Natural killer cell (primary cell): Measurements from ENCODE around the gene MAN1C1. TPM values are rescaled to one million over a fixed set of nuclear protein-coding genes. Genes with fewer than 3 reads are reported as not detected.

Experiments
- ATAC-seq, 3 donors: fragments of 150-1000 bp in 2 of 3; fragments of 200-7000 bp in 1 of 3; cut with Tn5 transposase; 1 replicate in 1 of 3; 2 replicates in 2 of 3; pipeline ENCODE4 v1.10.0; 2021; ENCODE audit warnings: mild to moderate bottlenecking in 2 of 3, moderate library complexity in 2 of 3
- DNase-seq, 2 donors: peaks; one replicate each; pipeline versions ENCODE4 v3.0.0 to v3.0.0-alpha.2; 2013 to 2021; ENCODE audit warnings: mixed read lengths in 1 of 2
- H3K27ac ChIP-seq: one replicate; pipeline ENCODE4 v1.5.1; 2013; ENCODE audit warnings: mild to moderate bottlenecking, low read length
- H3K27me3 ChIP-seq: one replicate; pipeline ENCODE4 v1.6.1; 2013; ENCODE audit warnings: low read length; ENCODE audit not compliant: control insufficient read depth, insufficient read depth
- H3K36me3 ChIP-seq: one replicate; pipeline ENCODE4 v1.6.1; 2013; ENCODE audit warnings: low read length; ENCODE audit not compliant: control insufficient read depth, insufficient read depth
- H3K4me1 ChIP-seq: one replicate; pipeline ENCODE4 v1.6.1; 2013; ENCODE audit warnings: low read length; ENCODE audit not compliant: control insufficient read depth, insufficient read depth
- H3K4me3 ChIP-seq: one replicate; pipeline ENCODE4 v1.5.1; 2013; ENCODE audit warnings: low read length
- H3K9me3 ChIP-seq: one replicate; pipeline ENCODE4 v1.6.1; 2013; ENCODE audit warnings: low read length; ENCODE audit not compliant: control insufficient read depth, insufficient read depth
- H3K27ac Mint-ChIP-seq, 2 donors: one replicate each; pipeline ENCODE4 v1.8.0; 2022; ENCODE audit warnings: mild to moderate bottlenecking in 2 of 2, mixed read lengths in 2 of 2, moderate library complexity in 1 of 2
- H3K27me3 Mint-ChIP-seq, 2 donors: one replicate each; pipeline ENCODE4 v1.8.0; 2022; ENCODE audit warnings: low read depth in 2 of 2, mixed read lengths in 2 of 2
- H3K36me3 Mint-ChIP-seq: one replicate; pipeline ENCODE4 v1.8.0; 2022; ENCODE audit warnings: mixed read lengths
- H3K4me1 Mint-ChIP-seq, 2 donors: one replicate each; pipeline ENCODE4 v1.8.0; 2022; ENCODE audit warnings: mixed read lengths in 2 of 2
- H3K4me3 Mint-ChIP-seq: one replicate; pipeline ENCODE4 v1.8.0; 2022; ENCODE audit warnings: mild to moderate bottlenecking, moderate library complexity, mixed read lengths
- H3K9me3 Mint-ChIP-seq, 2 donors: one replicate each; pipeline ENCODE4 v1.8.0; 2022; ENCODE audit warnings: mixed read lengths in 2 of 2
- WGBS: methylation state at CpG from one replicate; pipeline ENCODE4 v1.1.7; 2013; ENCODE audit warnings: missing lambda C conversion rate; ENCODE audit not compliant: insufficient coverage; 5-methylcytosine and 5-hydroxymethylcytosine counted together
- intact Hi-C: fragments of 100-400 bp; cut with micrococcal nuclease; formaldehyde crosslinking; loops from one replicate; pipeline ENCODE4 v1.14.2; 2022
- total RNA-seq, 4 donors: library from RNA; stranded (reverse); fragments of 120-200 nt in 1 of 4; gene quantifications; one replicate each; pipeline versions ENCODE4 v1.2.3 to v1.2.4, GENCODE V29; 2013 to 2022
- TF ChIP-seq, protein P1 (sequence below): fragments of 200-600 bp; IDR thresholded peaks from one replicate; pipeline ENCODE4 v1.8.0; 2022; ENCODE audit warnings: antibody characterized with exemption

The MAN1C1 gene
- total RNA-seq, 3 donors from 2014 or later (not counting 1 experiment from before 2014, with no cell fraction given) = 3.6 to 7.5 (median 7.1) TPM

DNA sequence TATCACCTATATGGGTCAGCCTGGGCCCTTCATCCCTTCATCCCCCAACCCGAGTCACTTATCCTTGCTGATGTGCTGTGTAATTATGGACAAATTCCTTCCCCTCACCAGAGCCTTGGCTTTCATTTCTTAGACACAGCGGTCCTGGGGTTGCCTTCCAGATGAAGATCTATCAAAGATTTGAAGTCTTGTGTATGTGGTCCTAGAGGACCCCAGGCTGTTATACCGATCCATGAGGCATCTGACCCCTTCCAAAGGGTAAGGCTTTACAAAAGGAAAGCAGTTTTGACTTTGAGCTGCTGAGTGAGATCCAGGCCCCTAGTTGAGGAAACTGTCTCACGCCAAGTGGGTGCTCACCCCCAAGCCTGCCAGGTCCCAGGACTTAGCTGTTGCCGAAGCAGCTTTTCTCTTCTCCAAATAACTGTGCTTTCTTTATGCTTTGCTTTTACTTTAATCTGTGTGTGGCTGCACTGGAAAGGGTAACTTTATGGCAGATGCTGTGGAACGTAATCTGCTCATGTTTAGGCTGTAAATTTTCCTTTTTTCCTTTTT, 37.6 kb downstream of the MAN1C1 start:
- no peak for ATAC-seq
- Histone ChIP-seq H3K36me3 (no peaks in the 10 kb centered on the region), H3K27ac (no peak overlapping the region), H3K9me3 (no peaks in the 10 kb centered on the region), H3K27me3 (no peaks in the 10 kb centered on the region), H3K4me1 (peaks cover 6% of the 10 kb centered on the region), H3K4me3 (no peak overlapping the region)
- Mint-ChIP-seq H3K4me3 (no peak overlapping the region), H3K9me3 (no peaks in the 10 kb centered on the region), H3K27me3 (no peaks in the 10 kb centered on the region), H3K27ac (no peak overlapping the region), H3K4me1 (no peaks in the 10 kb centered on the region), H3K36me3 (no peaks in the 10 kb centered on the region)
- TF ChIP-seq, protein P1, sequence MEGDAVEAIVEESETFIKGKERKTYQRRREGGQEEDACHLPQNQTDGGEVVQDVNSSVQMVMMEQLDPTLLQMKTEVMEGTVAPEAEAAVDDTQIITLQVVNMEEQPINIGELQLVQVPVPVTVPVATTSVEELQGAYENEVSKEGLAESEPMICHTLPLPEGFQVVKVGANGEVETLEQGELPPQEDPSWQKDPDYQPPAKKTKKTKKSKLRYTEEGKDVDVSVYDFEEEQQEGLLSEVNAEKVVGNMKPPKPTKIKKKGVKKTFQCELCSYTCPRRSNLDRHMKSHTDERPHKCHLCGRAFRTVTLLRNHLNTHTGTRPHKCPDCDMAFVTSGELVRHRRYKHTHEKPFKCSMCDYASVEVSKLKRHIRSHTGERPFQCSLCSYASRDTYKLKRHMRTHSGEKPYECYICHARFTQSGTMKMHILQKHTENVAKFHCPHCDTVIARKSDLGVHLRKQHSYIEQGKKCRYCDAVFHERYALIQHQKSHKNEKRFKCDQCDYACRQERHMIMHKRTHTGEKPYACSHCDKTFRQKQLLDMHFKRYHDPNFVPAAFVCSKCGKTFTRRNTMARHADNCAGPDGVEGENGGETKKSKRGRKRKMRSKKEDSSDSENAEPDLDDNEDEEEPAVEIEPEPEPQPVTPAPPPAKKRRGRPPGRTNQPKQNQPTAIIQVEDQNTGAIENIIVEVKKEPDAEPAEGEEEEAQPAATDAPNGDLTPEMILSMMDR = no peak
- no peak for DNase-seq
- 96% methylated on average over 5 of the region's 6 CpGs for WGBS
- intact Hi-C loops = no loop called here

DNA sequence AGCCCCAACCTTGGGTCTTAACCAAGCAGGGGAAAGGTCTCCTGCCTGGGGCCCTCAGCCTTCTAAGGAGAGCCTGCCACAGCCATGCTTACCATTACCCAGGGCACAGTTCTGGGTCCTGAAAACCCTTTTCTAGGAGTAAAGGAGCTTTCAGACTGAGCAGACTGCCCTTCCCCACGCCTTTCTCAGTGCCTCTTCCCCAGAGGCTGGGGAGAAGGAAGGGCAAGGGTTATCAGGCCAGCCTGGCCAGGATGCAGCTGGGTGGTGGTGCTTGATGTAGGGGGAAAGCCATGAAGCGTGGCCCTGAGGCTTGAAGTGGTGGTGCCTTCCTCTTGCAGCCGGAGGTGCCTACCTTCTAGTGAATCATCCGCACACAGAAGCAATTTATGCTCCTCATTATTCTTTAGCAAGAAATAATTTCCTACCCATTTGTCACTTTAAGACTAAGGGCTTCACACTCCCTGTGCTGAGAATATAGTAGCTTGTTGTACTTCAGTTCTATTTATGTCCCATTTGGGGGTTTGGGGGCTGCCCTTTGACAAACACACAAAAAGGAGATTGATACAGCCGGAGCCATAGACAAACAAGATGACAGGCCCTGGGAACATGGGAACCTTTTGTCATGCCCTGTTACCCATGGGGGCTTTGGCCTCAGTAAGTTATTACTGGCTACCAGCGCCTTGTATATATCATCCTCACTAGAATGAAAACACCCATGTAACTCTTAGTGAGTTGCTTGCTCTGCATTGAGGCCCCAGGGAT, 40.7 kb downstream of the MAN1C1 start:
- Mint-ChIP-seq H3K27me3 (no peaks in the 10 kb centered on the region), H3K36me3 (no peaks in the 10 kb centered on the region)

DNA sequence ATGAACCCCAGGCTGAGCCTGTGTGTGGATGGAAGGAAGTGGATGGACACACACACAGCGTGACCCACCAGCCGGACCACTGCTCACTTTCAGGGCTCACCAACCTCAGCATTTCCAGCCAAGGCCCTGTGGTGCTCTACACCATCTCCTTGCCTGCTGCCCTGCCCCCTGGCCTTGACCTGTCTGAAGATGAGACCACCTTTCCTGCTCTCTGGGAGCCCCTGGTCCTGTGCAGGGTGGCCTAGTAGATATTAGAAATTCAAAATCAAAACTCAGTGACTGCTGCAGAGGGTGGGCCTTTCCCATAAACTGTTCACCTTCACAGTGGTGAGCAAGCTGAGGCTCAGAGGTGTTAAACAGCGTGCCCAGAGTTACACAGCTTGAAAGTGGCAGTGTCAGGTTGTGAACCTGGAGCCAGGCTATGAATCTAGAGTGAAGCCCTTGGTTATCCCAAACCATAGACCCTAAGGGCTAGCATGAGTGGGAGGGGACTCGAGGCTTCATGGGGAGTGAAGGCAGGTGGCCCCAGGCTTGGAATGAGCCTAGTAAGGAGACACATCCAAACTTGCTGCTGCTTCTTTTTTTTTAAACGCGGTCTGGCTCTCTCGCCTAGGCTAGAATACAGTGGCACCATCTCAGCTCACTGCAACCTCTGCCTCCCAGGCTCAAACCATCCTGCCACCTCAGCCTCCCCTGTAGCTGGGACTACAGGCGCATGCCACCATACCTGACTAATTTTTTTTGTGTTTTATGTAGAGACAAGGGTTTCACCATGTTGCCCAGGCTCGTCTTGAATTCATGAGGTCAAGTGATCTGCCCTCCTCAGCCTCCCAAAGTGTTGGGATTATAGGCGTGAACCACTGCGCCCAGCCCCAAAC, 41.5 kb downstream of the MAN1C1 start:
- no peaks in the 10 kb centered on the region for H3K36me3 Mint-ChIP-seq
- H3K4me3 Mint-ChIP-seq = no peak overlapping the region
- H3K27me3 ChIP-seq = no peaks in the 10 kb centered on the region
- no peaks in the 10 kb centered on the region for H3K9me3 Mint-ChIP-seq
- no peaks in the 10 kb centered on the region for H3K27me3 Mint-ChIP-seq
- ATAC-seq = no peak
- TF ChIP-seq, protein P1 = no peak
- H3K27ac Mint-ChIP-seq = no peak overlapping the region
- no peaks in the 10 kb centered on the region for H3K4me1 Mint-ChIP-seq
- intact Hi-C loops = no loop called here
- H3K36me3 ChIP-seq = no peaks in the 10 kb centered on the region
- H3K9me3 ChIP-seq = no peaks in the 10 kb centered on the region
- no peak overlapping the region for H3K4me3 ChIP-seq
- 91% methylated on average over 11 of the region's 11 CpGs for WGBS
- no peaks in the 10 kb centered on the region for H3K4me1 ChIP-seq
- DNase-seq = no peak
- H3K27ac ChIP-seq = no peak overlapping the region

More for the DNA sequence above, 40.7 kb downstream of the MAN1C1 start:
- Mint-ChIP-seq H3K4me3 (no peak overlapping the region), H3K4me1 (no peaks in the 10 kb centered on the region), H3K27ac (no peak overlapping the region), H3K9me3 (no peaks in the 10 kb centered on the region)
- TF ChIP-seq, protein P1 = no peak
- Histone ChIP-seq H3K36me3 (no peaks in the 10 kb centered on the region), H3K27ac (no peak overlapping the region), H3K4me3 (no peak overlapping the region), H3K4me1 (no peaks in the 10 kb centered on the region), H3K9me3 (no peaks in the 10 kb centered on the region), H3K27me3 (no peaks in the 10 kb centered on the region)
- intact Hi-C loops = no loop called here
- peak in 1 of 2 donors; percentile 47 for DNase-seq
- ATAC-seq = peak in 1 of 3 donors; percentile 37
- 73% methylated on average over 5 of the region's 6 CpGs for WGBS
